Upper lobe of left lung (tissue), 6 donors: Measurements from ENCODE around the gene C1orf232. TPM values are rescaled to one million over a fixed set of nuclear protein-coding genes. Genes with fewer than 3 reads are reported as not detected.

Source experiments
- ATAC-seq, 2 donors: fragments of 200-7000 bp; cut with Tn5 transposase; one replicate each; pipeline ENCODE4 v1.9.1; 2022; ENCODE audit warnings: mild to moderate bottlenecking in 2 of 2, moderate library complexity in 2 of 2; ENCODE audit not compliant: low FRiP score in 2 of 2
- DNase-seq, 2 donors: peaks; one replicate each; pipeline ENCODE4 v3.0.0-alpha.2; 2019 to 2020
- H3K27ac ChIP-seq, 4 donors: fragments of 200-600 bp; sonication (generic); one replicate each; pipeline ENCODE4 v1.5.1; 2016 to 2019
- H3K27me3 ChIP-seq, 4 donors: fragments of 200-600 bp; sonication (generic); one replicate each; pipeline ENCODE4 v1.5.1; 2017 to 2019
- H3K36me3 ChIP-seq, 4 donors: fragments of 200-600 bp; sonication (generic); one replicate each; pipeline ENCODE4 v1.5.1; 2016 to 2019
- H3K4me1 ChIP-seq, 4 donors: fragments of 200-600 bp; sonication (generic); one replicate each; pipeline ENCODE4 v1.5.1; 2018 to 2019
- H3K4me3 ChIP-seq, 4 donors: fragments of 200-600 bp; sonication (generic); one replicate each; pipeline ENCODE4 v1.5.1; 2017 to 2019; ENCODE audit warnings: mild to moderate bottlenecking in 2 of 4, moderate library complexity in 1 of 4
- H3K9me3 ChIP-seq, 4 donors: fragments of 200-600 bp; sonication (generic); one replicate each; pipeline ENCODE4 v1.5.1; 2018 to 2019
- CTCF ChIP-seq, 6 experiments: fragments of 450-650 bp in 4 of 6; fragments of 200-600 bp in 2 of 6; sonication (generic) in 2 of 6; IDR thresholded peaks; one replicate each; pipeline ENCODE4 v1.5.1; 2016 to 2019; ENCODE audit warnings: antibody characterized with exemption in 6 of 6
- EP300 ChIP-seq, 4 donors: sonication (generic); formaldehyde crosslinking; IDR thresholded peaks; one replicate each; pipeline ENCODE4 v1.5.1; 2017; ENCODE audit warnings: antibody characterized with exemption in 4 of 4, control low read depth in 2 of 4
- POLR2A ChIP-seq, 4 donors: fragments of 450-650 bp; IDR thresholded peaks; one replicate each; pipeline ENCODE4 v1.5.1; 2016 to 2017; ENCODE audit warnings: antibody characterized with exemption in 4 of 4, mild to moderate bottlenecking in 2 of 4
- POLR2AphosphoS5 ChIP-seq, 2 donors: sonication (generic); formaldehyde crosslinking; IDR thresholded peaks; one replicate each; pipeline ENCODE4 v1.5.1; 2017; ENCODE audit warnings: antibody characterized with exemption in 2 of 2
- WGBS, 2 donors: methylation state at CpG; one replicate each; pipeline ENCODE4 v1.1.5; 2017 to 2018; 5-methylcytosine and 5-hydroxymethylcytosine counted together
- total RNA-seq, 6 donors: library from RNA; depleted of rRNA in 4 of 6; stranded (reverse); fragments of >200 nt in 4 of 6; gene quantifications; one replicate each; pipeline versions ENCODE4 v1.1.0 to v1.2.1, GENCODE V29; 2016 to 2021
- donor health status: DM: no; HTN: no; CAD: no; lungs with moderate emphysema.
- donor health status: DM: no; HTN: yes; CAD: no; lungs with severe emphysema.

C1orf232 gene
- total RNA-seq, 6 donors from 2014 or later: not detected

- peak overlapping the region; percentile 36 to 83 (median 68) for H3K27ac ChIP-seq
- no peak for ATAC-seq
- no peaks in the 10 kb centered on the region for H3K36me3 ChIP-seq
- TF ChIP-seq POLR2AphosphoS5 (IDR thresholded peaks at IDR 0.05): peak in 1 of 2 donors; percentile 11
- no peak for TF ChIP-seq POLR2A (IDR thresholded peaks at IDR 0.05)
- peak overlapping the region; percentile 18 to 62 (median 52) for H3K4me3 ChIP-seq
- 56 to 61% methylated on average over 5 to 18 of the region's 18 CpGs for WGBS, 2 donors
- no peak for DNase-seq
- H3K9me3 ChIP-seq: no peaks in the 10 kb centered on the region
- H3K27me3 ChIP-seq: peaks cover 0 to 3% (median 0%) of the 10 kb centered on the region in 4 donors
- H3K4me1 ChIP-seq: peaks cover 22 to 39% (median 38%) of the 10 kb centered on the region in 4 donors
Measured at GRCh38 chr1:26160527-26161414, 8.0 kb downstream of the C1orf232 start.

GRCh38 chr1:26159743-26160039 is 9.1 kb downstream of the C1orf232 start:
- Histone ChIP-seq H3K27me3 (peaks cover 0 to 3% (median 0%) of the 10 kb centered on the region in 4 donors), H3K4me3 (peak overlapping the region; percentile 1 to 62 (median 52)), H3K36me3 (no peaks in the 10 kb centered on the region), H3K4me1 (peaks cover 29 to 46% (median 40%) of the 10 kb centered on the region in 4 donors), H3K27ac (peak overlapping the region; percentile 55 to 83 (median 70)), H3K9me3 (no peaks in the 10 kb centered on the region)
- ATAC-seq: no peak
- 51 to 52% methylated on average over 4 of the region's 4 CpGs for WGBS, 2 donors
- no peak for DNase-seq
- no peak for TF ChIP-seq EP300 (IDR thresholded peaks at IDR 0.05)
- no peak for TF ChIP-seq POLR2A (IDR thresholded peaks at IDR 0.05)
- TF ChIP-seq CTCF (IDR thresholded peaks at IDR 0.05): no peak
- no peak for TF ChIP-seq POLR2AphosphoS5 (IDR thresholded peaks at IDR 0.05)

- Histone ChIP-seq H3K4me3 (peak within 1 kb of the TSS; percentile 1 to 62 (median 52)), H3K4me1 (peaks cover 32 to 40% (median 40%) of the 10 kb centered on the region in 4 donors), H3K36me3 (no peaks in the 10 kb centered on the region), H3K27ac (peak within 1 kb of the TSS; percentile 55 to 83 (median 70)), H3K9me3 (no peaks in the 10 kb centered on the region), H3K27me3 (peaks cover 0 to 3% (median 0%) of the 10 kb centered on the region in 4 donors)
- no peak for DNase-seq
- TF ChIP-seq POLR2A (IDR thresholded peaks at IDR 0.05) (no peak), POLR2AphosphoS5 (IDR thresholded peaks at IDR 0.05) (peak; percentile 11 to 57)
- no peak for ATAC-seq
- WGBS, 2 donors: 42 to 52% methylated on average over 6 of the region's 6 CpGs
Measured at GRCh38 chr1:26158908-26159742, 9.6 kb downstream of the C1orf232 start, which contains the start of gene FAM110D. FAM110D (plus strand) TSS chr1:26159079; CDS start chr1:26161292, 2,213 bp downstream.

GRCh38 chr1:26158271-26158907 is 10.4 kb downstream of the C1orf232 start:
- DNase-seq: no peak

More at GRCh38 chr1:26158271-26158907, 10.4 kb downstream of the C1orf232 start:
- WGBS, 2 donors: 62 to 87% methylated on average over 2 to 5 of the region's 5 CpGs
- Histone ChIP-seq H3K27me3 (peaks cover 0 to 3% (median 0%) of the 10 kb centered on the region in 4 donors), H3K4me3 (peak overlapping the region in 2 of 4 donors; percentile 45 to 62), H3K27ac (peak overlapping the region in 3 of 4 donors; percentile 55 to 83 (median 81)), H3K4me1 (peaks cover 31 to 37% (median 35%) of the 10 kb centered on the region in 4 donors), H3K36me3 (no peaks in the 10 kb centered on the region), H3K9me3 (no peaks in the 10 kb centered on the region)
- no peak for ATAC-seq
- TF ChIP-seq CTCF (IDR thresholded peaks at IDR 0.05) (no peak), POLR2A (IDR thresholded peaks at IDR 0.05) (no peak), EP300 (IDR thresholded peaks at IDR 0.05) (no peak), POLR2AphosphoS5 (IDR thresholded peaks at IDR 0.05) (no peak)
